Activated CD8-positive, alpha-beta T cell treated with anti-CD3 and anti-CD28 coated beads for 36 hours (primary cell): ENCODE results near the gene TRIM25. TPM values are rescaled to one million over a fixed set of nuclear protein-coding genes. Genes with fewer than 3 reads are reported as not detected.
A peak's percentile ranks its signal among the peaks of the same experiment; 100 is the strongest.

Experiments
- ATAC-seq: fragments of 200-7000 bp; cut with Tn5 transposase; one replicate; pipeline ENCODE4 v1.10.0; 2021; ENCODE audit warnings: mild to moderate bottlenecking, moderate library complexity
- CTCF ChIA-PET: fragments of 350-600 bp; sonication (Branson Sonifier 250); formaldehyde crosslinking; loops from one replicate; lab custom pipeline; 2021; ENCODE audit warnings: antibody characterized with exemption; lab: Charles Lee
- POLR2A ChIA-PET: fragments of 350-600 bp; sonication (Branson Sonifier 250); formaldehyde crosslinking; loops from one replicate; lab custom pipeline; 2021; ENCODE audit warnings: antibody characterized with exemption; lab: Charles Lee
- DNase-seq: peaks from one replicate; pipeline ENCODE4 v3.0.0-alpha.2; 2020
- H3K27ac Mint-ChIP-seq: one replicate; pipeline ENCODE4 v1.8.0; 2021; ENCODE audit warnings: mild to moderate bottlenecking, mixed read lengths
- H3K27me3 Mint-ChIP-seq: one replicate; pipeline ENCODE4 v1.8.0; 2021; ENCODE audit warnings: mixed read lengths
- H3K36me3 Mint-ChIP-seq: one replicate; pipeline ENCODE4 v1.8.0; 2021; ENCODE audit warnings: low read depth, mixed read lengths
- H3K4me1 Mint-ChIP-seq: one replicate; pipeline ENCODE4 v1.8.0; 2021; ENCODE audit warnings: low read depth, mixed read lengths
- H3K4me3 Mint-ChIP-seq: one replicate; pipeline ENCODE4 v1.8.0; 2021; ENCODE audit warnings: mild to moderate bottlenecking, moderate library complexity, mixed read lengths
- H3K9me3 Mint-ChIP-seq: one replicate; pipeline ENCODE4 v1.8.0; 2021; ENCODE audit warnings: mixed read lengths
- intact Hi-C: fragments of 100-400 bp; cut with micrococcal nuclease; formaldehyde crosslinking; loops from one replicate; pipeline ENCODE4 v1.10.0; 2022
- total RNA-seq, 2 experiments: library from RNA; stranded (reverse); gene quantifications; one replicate each; pipeline ENCODE4 v1.2.3, GENCODE V29; 2021
- TF ChIP-seq, protein P1 (sequence below): fragments of 200-600 bp; IDR thresholded peaks from one replicate; pipeline ENCODE4 v1.8.0; 2022; ENCODE audit warnings: antibody characterized with exemption, mild to moderate bottlenecking

Gene TRIM25
- total RNA-seq, 2 experiments from 2014 or later: 94.2 to 95.6 TPM

DNA sequence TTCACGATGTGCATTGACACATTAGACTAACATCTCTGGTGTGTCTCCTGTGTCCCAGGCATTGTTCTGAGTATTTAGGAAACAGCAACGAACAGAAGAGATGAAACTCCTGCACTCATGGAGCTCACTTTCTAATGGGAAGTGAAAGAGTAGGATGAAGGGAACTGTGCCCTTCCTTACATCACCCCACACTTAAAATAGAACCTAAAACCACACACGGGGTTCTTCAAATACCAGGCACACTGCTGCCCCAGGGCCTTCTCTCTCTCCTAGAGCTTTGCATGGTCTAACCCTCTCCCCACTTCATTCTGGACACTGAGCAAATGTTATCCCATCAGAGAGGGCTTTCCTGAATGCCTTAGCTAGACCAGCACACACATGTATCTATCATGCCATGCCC, 33.7 kb downstream of the TRIM25 start:
- Mint-ChIP-seq H3K27ac (no peak overlapping the region), H3K4me3 (no peak overlapping the region), H3K4me1 (no peaks in the 10 kb centered on the region), H3K9me3 (no peaks in the 10 kb centered on the region), H3K36me3 (peaks cover 2% of the 10 kb centered on the region), H3K27me3 (peaks cover 2% of the 10 kb centered on the region)
- ATAC-seq (no peak), DNase-seq (no peak)
- ChIA-PET CTCF (interaction anchor here (2.2 kb wide), 1 partner anchor 59 kb away, joined by 8 read pairs; no protein-coding TSS in a partner anchor), POLR2A (interaction anchor here (0.6 kb wide), 1 partner anchor 11 kb away, joined by 3 read pairs; no protein-coding TSS in a partner anchor)
- TF ChIP-seq, protein P1, sequence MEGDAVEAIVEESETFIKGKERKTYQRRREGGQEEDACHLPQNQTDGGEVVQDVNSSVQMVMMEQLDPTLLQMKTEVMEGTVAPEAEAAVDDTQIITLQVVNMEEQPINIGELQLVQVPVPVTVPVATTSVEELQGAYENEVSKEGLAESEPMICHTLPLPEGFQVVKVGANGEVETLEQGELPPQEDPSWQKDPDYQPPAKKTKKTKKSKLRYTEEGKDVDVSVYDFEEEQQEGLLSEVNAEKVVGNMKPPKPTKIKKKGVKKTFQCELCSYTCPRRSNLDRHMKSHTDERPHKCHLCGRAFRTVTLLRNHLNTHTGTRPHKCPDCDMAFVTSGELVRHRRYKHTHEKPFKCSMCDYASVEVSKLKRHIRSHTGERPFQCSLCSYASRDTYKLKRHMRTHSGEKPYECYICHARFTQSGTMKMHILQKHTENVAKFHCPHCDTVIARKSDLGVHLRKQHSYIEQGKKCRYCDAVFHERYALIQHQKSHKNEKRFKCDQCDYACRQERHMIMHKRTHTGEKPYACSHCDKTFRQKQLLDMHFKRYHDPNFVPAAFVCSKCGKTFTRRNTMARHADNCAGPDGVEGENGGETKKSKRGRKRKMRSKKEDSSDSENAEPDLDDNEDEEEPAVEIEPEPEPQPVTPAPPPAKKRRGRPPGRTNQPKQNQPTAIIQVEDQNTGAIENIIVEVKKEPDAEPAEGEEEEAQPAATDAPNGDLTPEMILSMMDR: no peak
- intact Hi-C loops: no loop called here

DNA sequence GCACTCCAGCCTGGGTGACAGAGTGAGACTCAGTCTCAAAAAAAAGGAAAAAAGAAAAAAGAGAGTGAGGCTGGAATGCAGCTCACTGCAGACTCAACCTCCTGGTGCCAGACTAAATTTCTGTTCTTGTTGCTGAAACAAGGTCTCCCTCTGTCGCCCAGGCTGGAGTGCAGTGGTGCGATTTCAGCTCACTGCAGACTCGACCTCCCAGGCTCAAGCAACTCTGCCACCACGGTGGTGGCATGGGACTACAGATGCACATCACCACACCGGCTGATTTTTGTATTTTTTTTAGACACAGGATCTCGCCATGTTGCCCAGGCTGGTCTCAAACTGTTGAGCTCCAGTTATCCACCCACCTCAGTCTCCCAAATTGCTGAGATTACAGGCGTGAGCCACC, 34.6 kb downstream of the TRIM25 start:
- H3K4me3 Mint-ChIP-seq: no peak overlapping the region
- ATAC-seq (no peak), DNase-seq (no peak)
- peaks cover 5% of the 10 kb centered on the region for H3K27me3 Mint-ChIP-seq
- H3K4me1 Mint-ChIP-seq: no peaks in the 10 kb centered on the region
- ChIA-PET POLR2A (interaction anchor here (0.6 to 1.0 kb wide), 2 partner anchors 43 to 54 kb away, joined by 3 read pairs; no protein-coding TSS in a partner anchor), CTCF (interaction anchor here (1.4 to 2.2 kb wide), 2 partner anchors 10 to 60 kb away, joined by 4 to 8 read pairs; no protein-coding TSS in a partner anchor)
- H3K27ac Mint-ChIP-seq: no peak overlapping the region
- H3K9me3 Mint-ChIP-seq: no peaks in the 10 kb centered on the region
- intact Hi-C loops: no loop called here
- TF ChIP-seq, protein P1: no peak
- H3K36me3 Mint-ChIP-seq: peaks cover 2% of the 10 kb centered on the region

DNA sequence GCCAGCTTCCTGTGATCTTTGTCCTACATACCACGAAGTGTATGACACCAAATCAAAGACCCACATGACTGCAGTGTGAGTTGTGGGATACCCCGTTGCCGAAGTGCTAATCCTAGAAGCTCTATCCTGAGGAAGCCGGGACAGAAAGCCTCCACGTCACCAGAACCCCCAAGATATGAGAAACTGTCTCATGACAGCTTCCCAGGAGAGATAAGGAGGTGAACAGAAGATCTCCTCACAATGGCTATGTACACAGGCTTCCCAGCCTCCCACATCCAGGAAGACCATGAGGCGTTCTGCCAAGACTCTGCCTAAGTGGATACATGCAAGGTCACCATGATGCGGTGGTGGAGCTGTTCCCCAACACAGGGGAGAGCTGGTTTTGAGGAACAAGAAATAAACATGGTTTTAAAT, 37.1 kb downstream of the TRIM25 start:
- TF ChIP-seq, protein P1: no peak
- Mint-ChIP-seq H3K27ac (no peak overlapping the region), H3K9me3 (no peaks in the 10 kb centered on the region), H3K4me3 (no peak overlapping the region), H3K4me1 (no peaks in the 10 kb centered on the region), H3K36me3 (peaks cover 1% of the 10 kb centered on the region), H3K27me3 (peaks cover 6% of the 10 kb centered on the region)
- no peak for ATAC-seq
- ChIA-PET POLR2A (interaction anchor here (0.9 to 1.3 kb wide), 3 partner anchors 8 to 14 kb away, joined by 3 to 4 read pairs (median 3); no protein-coding TSS in a partner anchor), CTCF (no interaction called here)
- intact Hi-C loops: no loop called here
- DNase-seq: no peak

DNA sequence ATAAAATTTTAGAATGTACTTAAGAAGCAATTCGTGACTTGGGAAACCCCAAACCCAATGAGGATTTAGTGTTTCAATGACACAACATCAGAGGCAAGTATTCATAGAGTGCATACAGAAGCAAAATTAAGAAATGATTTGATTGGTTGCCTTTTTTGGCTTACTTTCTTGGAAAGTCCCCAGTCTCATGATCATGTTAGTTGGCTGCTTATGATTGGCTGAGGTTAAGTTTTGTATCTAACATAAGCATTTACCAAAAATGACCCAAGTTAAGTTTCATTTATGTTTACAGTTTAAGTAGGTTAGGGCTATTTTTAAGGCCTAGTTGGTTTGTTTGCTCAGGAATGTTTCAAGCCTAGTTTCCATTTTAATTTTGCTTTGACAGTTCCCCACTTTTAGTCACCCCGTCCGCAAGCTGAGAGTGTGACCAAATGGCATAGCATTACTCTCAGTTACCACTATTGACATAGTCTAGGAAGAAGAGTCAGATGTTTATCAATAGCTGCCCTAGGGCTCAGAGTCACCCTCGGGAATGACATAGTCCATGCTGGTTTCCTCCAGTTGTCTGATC, 43.7 kb downstream of the TRIM25 start:
- Mint-ChIP-seq H3K4me1 (peaks cover 9% of the 10 kb centered on the region), H3K27me3 (peaks cover 4% of the 10 kb centered on the region), H3K27ac (peak overlapping the region; percentile 83), H3K9me3 (no peaks in the 10 kb centered on the region), H3K4me3 (no peak overlapping the region), H3K36me3 (peaks cover 5% of the 10 kb centered on the region)
- intact Hi-C loops: no loop called here
- ATAC-seq: peak; percentile 65
- POLR2A ChIA-PET: interaction anchor here (0.9 to 1.6 kb wide), 3 partner anchors 10 to 21 kb away, joined by 3 to 5 read pairs (median 4); no protein-coding TSS in a partner anchor
- TF ChIP-seq, protein P1: no peak
- DNase-seq: peak; percentile 21
- CTCF ChIA-PET: interaction anchor here (0.7 to 4.3 kb wide), 3 partner anchors 19 to 69 kb away, joined by 3 to 16 read pairs (median 5); no protein-coding TSS in a partner anchor

- CTCF ChIA-PET: interaction anchor here (4.3 kb wide), 1 partner anchor 48 kb away, joined by 16 read pairs; no protein-coding TSS in a partner anchor
- DNase-seq (no peak), ATAC-seq (no peak)
- H3K36me3 Mint-ChIP-seq: peaks cover 10% of the 10 kb centered on the region
- peaks cover 9% of the 10 kb centered on the region for H3K4me1 Mint-ChIP-seq
- POLR2A ChIA-PET: interaction anchor here (1.1 to 1.6 kb wide), 2 partner anchors 12 to 35 kb away, joined by 3 read pairs; partner anchors contain the start of genes C17orf67 and DGKE
- H3K27ac Mint-ChIP-seq: no peak overlapping the region
- no peaks in the 10 kb centered on the region for H3K9me3 Mint-ChIP-seq
- no peak overlapping the region for H3K4me3 Mint-ChIP-seq
- intact Hi-C loops: no loop called here
- peaks cover 1% of the 10 kb centered on the region for H3K27me3 Mint-ChIP-seq
- TF ChIP-seq, protein P1: no peak
Observed at GRCh38 chr17:56868716-56869115, 45.1 kb downstream of the TRIM25 start.
